ENCODE results near the gene SMNDC1.

SMNDC1 gene

DNA sequence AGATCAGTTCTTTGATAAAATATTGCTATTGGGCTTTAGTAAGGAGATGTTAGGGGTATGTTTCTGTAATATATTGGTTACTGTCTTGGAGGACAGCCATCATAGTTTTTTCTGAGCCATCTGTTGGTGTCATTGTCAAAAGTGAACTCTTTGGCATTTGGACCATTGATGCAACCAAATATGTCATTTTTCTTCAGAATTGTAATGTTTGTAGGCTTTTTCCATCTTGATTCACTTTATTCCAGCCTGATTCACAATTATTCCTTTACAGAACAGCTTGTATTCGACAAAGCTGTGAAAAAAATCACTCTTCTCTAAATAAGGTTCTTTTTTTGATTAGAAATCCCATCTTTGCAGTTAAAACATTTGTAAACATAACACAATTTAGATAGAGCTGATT, 37.4 kb downstream of the SMNDC1 start:
- H4K8ac ChIP-seq (ENCODE audit: low read depth, low read length): no peak overlapping the region
- no peak overlapping the region for H3K4ac ChIP-seq (ENCODE audit: low read depth, low read length)
- no CpG with 5 or more reads among the region's 1 CpG for WGBS (ENCODE audit: extremely low coverage, insufficient coverage, low lambda C conversion rate)
- H3K56ac ChIP-seq (ENCODE audit: low read length): no peak overlapping the region
- H3K4me3 ChIP-seq (ENCODE audit: low read length): no peak overlapping the region
- no peak overlapping the region for H2BK5ac ChIP-seq (ENCODE audit: low read length)
- H2BK120ac ChIP-seq (ENCODE audit: low read depth, low read length): no peak overlapping the region
- DNase-seq: no peak
- H3K18ac ChIP-seq (ENCODE audit: low read length): no peak overlapping the region
- no peak overlapping the region for H2BK15ac ChIP-seq (replicated peaks; ENCODE audit: low read depth)
- H2AK5ac ChIP-seq (ENCODE audit: low read length): no peak overlapping the region
- H3K79me2 ChIP-seq (ENCODE audit: control insufficient read depth, insufficient read depth, low read length): no peaks in the 10 kb centered on the region
- H3K9ac ChIP-seq (ENCODE audit: low read length): no peak overlapping the region
- no peak overlapping the region for H3K27ac ChIP-seq (ENCODE audit: low read depth, low read length)
- H3K79me1 ChIP-seq (ENCODE audit: low read length): no peaks in the 10 kb centered on the region
- no peaks in the 10 kb centered on the region for H3K36me3 ChIP-seq (ENCODE audit: control insufficient read depth, insufficient read depth, low read length)
- H3K4me2 ChIP-seq (ENCODE audit: low read length): no peak overlapping the region
- H3K23ac ChIP-seq (ENCODE audit: low read length): no peak overlapping the region
- no peaks in the 10 kb centered on the region for H3K27me3 ChIP-seq (ENCODE audit: insufficient read depth, low read length, poor library complexity)
- no peaks in the 10 kb centered on the region for H3K4me1 ChIP-seq (ENCODE audit: control insufficient read depth, low read depth, low read length)
- no peak overlapping the region for H4K5ac ChIP-seq (ENCODE audit: low read length)

DNA sequence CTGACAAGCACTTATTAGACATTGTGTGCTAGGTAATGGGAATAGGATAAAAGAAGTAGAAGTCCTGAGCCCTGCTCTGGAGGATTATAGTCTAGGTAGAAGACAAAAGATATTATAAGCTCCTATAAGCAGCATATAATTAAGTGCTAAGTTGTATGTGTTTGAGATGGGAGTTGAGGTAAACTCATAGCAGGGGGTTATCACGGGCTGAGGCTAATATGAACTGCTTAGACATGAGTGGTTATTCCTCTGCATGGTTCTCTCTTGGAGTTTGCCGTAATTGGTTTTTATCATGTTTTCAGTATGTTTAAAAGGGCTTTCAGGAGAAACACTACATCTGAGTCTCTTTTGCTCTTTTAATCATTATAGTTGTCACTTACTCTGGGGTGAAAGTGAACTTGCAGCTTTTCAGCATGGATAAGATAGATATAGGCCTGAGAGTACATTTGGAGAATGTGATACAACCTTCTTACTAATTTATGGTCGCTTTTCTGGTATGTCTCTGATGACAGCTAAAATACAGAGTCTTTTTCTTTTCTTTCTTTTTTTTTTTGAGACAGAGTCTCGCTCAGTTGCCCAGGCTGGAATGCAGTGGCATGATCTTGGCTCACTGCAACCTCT, 39.0 kb downstream of the SMNDC1 start:
- no peak overlapping the region for H3K4ac ChIP-seq (ENCODE audit: low read depth, low read length)
- DNase-seq: peak; percentile 19
- no peak overlapping the region for H3K18ac ChIP-seq (ENCODE audit: low read length)
- no peak overlapping the region for H2BK5ac ChIP-seq (ENCODE audit: low read length)
- H3K4me3 ChIP-seq (ENCODE audit: low read length): no peak overlapping the region
- no peak overlapping the region for H3K23ac ChIP-seq (ENCODE audit: low read length)
- no peaks in the 10 kb centered on the region for H3K4me1 ChIP-seq (ENCODE audit: control insufficient read depth, low read depth, low read length)
- no peak overlapping the region for H2AK5ac ChIP-seq (ENCODE audit: low read length)
- no peak overlapping the region for H2BK15ac ChIP-seq (replicated peaks; ENCODE audit: low read depth)
- H3K27me3 ChIP-seq (ENCODE audit: insufficient read depth, low read length, poor library complexity): no peaks in the 10 kb centered on the region
- H4K5ac ChIP-seq (ENCODE audit: low read length): no peak overlapping the region
- H3K36me3 ChIP-seq (ENCODE audit: control insufficient read depth, insufficient read depth, low read length): no peaks in the 10 kb centered on the region
- no peak overlapping the region for H3K9ac ChIP-seq (ENCODE audit: low read length)
- H2BK120ac ChIP-seq (ENCODE audit: low read depth, low read length): no peak overlapping the region
- H3K4me2 ChIP-seq (ENCODE audit: low read length): no peak overlapping the region
- no CpG with 5 or more reads among the region's 4 CpGs for WGBS (ENCODE audit: extremely low coverage, insufficient coverage, low lambda C conversion rate)
- H3K79me1 ChIP-seq (ENCODE audit: low read length): no peaks in the 10 kb centered on the region
- no peak overlapping the region for H3K56ac ChIP-seq (ENCODE audit: low read length)
- H3K79me2 ChIP-seq (ENCODE audit: control insufficient read depth, insufficient read depth, low read length): no peaks in the 10 kb centered on the region
- H4K8ac ChIP-seq (ENCODE audit: low read depth, low read length): no peak overlapping the region
- H3K27ac ChIP-seq (ENCODE audit: low read depth, low read length): no peak overlapping the region

DNA sequence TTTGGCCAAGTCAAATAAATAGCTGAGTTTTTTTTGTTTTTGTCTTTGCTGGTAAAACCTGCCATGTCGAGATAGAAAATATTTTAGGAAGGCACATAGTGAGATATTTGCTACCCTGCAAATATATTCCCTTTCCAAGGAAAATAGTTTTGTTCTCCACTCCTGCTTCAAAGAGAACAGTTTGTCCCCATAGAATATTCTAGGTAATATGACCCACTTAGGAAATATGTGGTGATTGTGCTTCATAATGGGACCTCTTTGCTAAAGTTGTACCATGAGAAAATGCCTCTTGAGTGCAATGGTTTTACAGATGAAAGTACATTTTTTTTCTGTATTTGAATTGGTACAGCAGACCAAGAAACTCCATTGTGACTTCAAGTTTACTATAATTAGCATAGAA, 41.6 kb downstream of the SMNDC1 start:
- Histone ChIP-seq H2BK15ac (replicated peaks; ENCODE audit: low read depth) (no peak overlapping the region), H4K5ac (ENCODE audit: low read length) (no peak overlapping the region), H3K4me2 (ENCODE audit: low read length) (no peak overlapping the region)

DNA sequence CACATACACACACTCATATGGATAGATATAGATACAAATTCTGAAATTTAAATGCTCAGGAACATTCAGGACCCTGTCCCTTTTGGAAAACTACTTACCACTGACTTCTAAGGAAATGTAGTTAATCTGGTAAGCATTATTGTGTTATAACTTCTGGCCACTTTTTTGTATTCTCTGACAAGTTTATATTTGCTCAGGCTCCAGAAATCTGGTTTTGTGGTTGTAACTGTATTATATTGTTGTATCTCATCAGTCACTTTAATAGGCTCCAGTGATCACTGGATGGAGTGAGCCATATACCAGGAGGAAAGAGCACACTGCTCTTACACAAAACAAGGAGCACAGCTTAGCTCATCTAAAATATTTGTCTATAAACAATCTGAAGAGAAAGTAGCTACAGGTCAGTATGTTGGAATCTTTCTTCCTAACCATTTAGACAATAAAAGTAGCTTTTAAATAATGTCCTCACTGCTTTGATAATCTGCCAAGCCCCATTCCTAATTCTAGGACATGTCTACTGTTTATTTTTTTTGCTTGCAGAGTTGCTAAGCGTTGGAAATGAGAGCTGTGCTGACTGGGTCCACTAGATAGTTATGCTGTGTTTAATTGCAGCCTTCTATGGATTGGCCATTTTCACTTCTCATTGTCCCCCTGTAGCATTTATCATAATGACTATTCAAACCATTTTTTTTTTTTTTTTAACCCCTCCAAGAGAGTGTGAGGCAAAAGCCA, 43.8 kb downstream of the SMNDC1 start:
- no peak overlapping the region for H2BK120ac ChIP-seq (ENCODE audit: low read depth, low read length)
- DNase-seq: no peak
- H3K4me1 ChIP-seq (ENCODE audit: control insufficient read depth, low read depth, low read length): no peaks in the 10 kb centered on the region
- H4K8ac ChIP-seq (ENCODE audit: low read depth, low read length): no peak overlapping the region
- no peak overlapping the region for H3K23ac ChIP-seq (ENCODE audit: low read length)
- no peak overlapping the region for H3K56ac ChIP-seq (ENCODE audit: low read length)
- no peak overlapping the region for H3K4ac ChIP-seq (ENCODE audit: low read depth, low read length)
- no peaks in the 10 kb centered on the region for H3K36me3 ChIP-seq (ENCODE audit: control insufficient read depth, insufficient read depth, low read length)
- no peaks in the 10 kb centered on the region for H3K79me1 ChIP-seq (ENCODE audit: low read length)
- H3K4me2 ChIP-seq (ENCODE audit: low read length): no peak overlapping the region
- H3K79me2 ChIP-seq (ENCODE audit: control insufficient read depth, insufficient read depth, low read length): no peaks in the 10 kb centered on the region
- no CpG with 5 or more reads among the region's 1 CpG for WGBS (ENCODE audit: extremely low coverage, insufficient coverage, low lambda C conversion rate)
- H2AK5ac ChIP-seq (ENCODE audit: low read length): no peak overlapping the region
- H3K18ac ChIP-seq (ENCODE audit: low read length): no peak overlapping the region
- no peaks in the 10 kb centered on the region for H3K27me3 ChIP-seq (ENCODE audit: insufficient read depth, low read length, poor library complexity)
- H3K9ac ChIP-seq (ENCODE audit: low read length): no peak overlapping the region
- no peak overlapping the region for H2BK15ac ChIP-seq (replicated peaks; ENCODE audit: low read depth)
- H4K5ac ChIP-seq (ENCODE audit: low read length): no peak overlapping the region
- no peak overlapping the region for H2BK5ac ChIP-seq (ENCODE audit: low read length)
- no peak overlapping the region for H3K4me3 ChIP-seq (ENCODE audit: low read length)
- H3K27ac ChIP-seq (ENCODE audit: low read depth, low read length): no peak overlapping the region

More for the DNA sequence above, 41.6 kb downstream of the SMNDC1 start:
- no CpG with 5 or more reads among the region's 1 CpG for WGBS (ENCODE audit: extremely low coverage, insufficient coverage, low lambda C conversion rate)
- H3K56ac ChIP-seq (ENCODE audit: low read length): no peak overlapping the region
- no peak for DNase-seq
- no peak overlapping the region for H2AK5ac ChIP-seq (ENCODE audit: low read length)
- no peak overlapping the region for H2BK120ac ChIP-seq (ENCODE audit: low read depth, low read length)
- H3K27me3 ChIP-seq (ENCODE audit: insufficient read depth, low read length, poor library complexity): no peaks in the 10 kb centered on the region
- no peak overlapping the region for H4K8ac ChIP-seq (ENCODE audit: low read depth, low read length)
- no peak overlapping the region for H3K9ac ChIP-seq (ENCODE audit: low read length)
- H3K4me3 ChIP-seq (ENCODE audit: low read length): no peak overlapping the region
- H3K18ac ChIP-seq (ENCODE audit: low read length): no peak overlapping the region
- H3K23ac ChIP-seq (ENCODE audit: low read length): no peak overlapping the region
- no peaks in the 10 kb centered on the region for H3K4me1 ChIP-seq (ENCODE audit: control insufficient read depth, low read depth, low read length)
- no peaks in the 10 kb centered on the region for H3K79me1 ChIP-seq (ENCODE audit: low read length)
- H3K27ac ChIP-seq (ENCODE audit: low read depth, low read length): no peak overlapping the region
- no peak overlapping the region for H2BK5ac ChIP-seq (ENCODE audit: low read length)
- no peak overlapping the region for H3K4ac ChIP-seq (ENCODE audit: low read depth, low read length)
- no peaks in the 10 kb centered on the region for H3K36me3 ChIP-seq (ENCODE audit: control insufficient read depth, insufficient read depth, low read length)
- H3K79me2 ChIP-seq (ENCODE audit: control insufficient read depth, insufficient read depth, low read length): no peaks in the 10 kb centered on the region

DNA sequence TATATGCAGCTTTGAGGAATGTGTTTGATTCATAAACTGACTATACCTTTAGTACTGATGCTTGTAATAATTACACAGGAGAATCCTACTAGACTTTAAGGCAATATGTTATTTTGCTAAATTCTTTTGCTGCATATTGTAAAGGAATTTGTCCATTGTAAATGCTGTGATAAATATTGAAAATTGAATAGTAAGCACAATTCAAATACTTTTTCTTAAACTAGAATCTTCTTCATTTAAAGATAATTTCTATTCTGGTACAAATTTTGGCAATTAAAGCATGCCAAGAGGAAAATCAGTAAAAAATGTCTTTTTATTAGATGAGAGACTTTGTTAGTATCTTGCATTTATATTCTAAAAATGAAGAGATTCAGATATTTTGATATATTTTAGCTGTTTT, 45.4 kb downstream of the SMNDC1 start:
- H3K23ac ChIP-seq (ENCODE audit: low read length): no peak overlapping the region
- no peak overlapping the region for H4K5ac ChIP-seq (ENCODE audit: low read length)
- no peaks in the 10 kb centered on the region for H3K4me1 ChIP-seq (ENCODE audit: control insufficient read depth, low read depth, low read length)
- H3K79me1 ChIP-seq (ENCODE audit: low read length): no peaks in the 10 kb centered on the region
- no peak overlapping the region for H3K27ac ChIP-seq (ENCODE audit: low read depth, low read length)
- DNase-seq: no peak
- H3K18ac ChIP-seq (ENCODE audit: low read length): no peak overlapping the region
- H3K4ac ChIP-seq (ENCODE audit: low read depth, low read length): no peak overlapping the region
- no peak overlapping the region for H4K8ac ChIP-seq (ENCODE audit: low read depth, low read length)
- H2BK15ac ChIP-seq (replicated peaks; ENCODE audit: low read depth): no peak overlapping the region
- H3K4me3 ChIP-seq (ENCODE audit: low read length): no peak overlapping the region
- no peak overlapping the region for H3K9ac ChIP-seq (ENCODE audit: low read length)
- no peak overlapping the region for H2BK5ac ChIP-seq (ENCODE audit: low read length)
- no peak overlapping the region for H3K4me2 ChIP-seq (ENCODE audit: low read length)
- no peak overlapping the region for H3K56ac ChIP-seq (ENCODE audit: low read length)
- no peak overlapping the region for H2BK120ac ChIP-seq (ENCODE audit: low read depth, low read length)
- no peak overlapping the region for H2AK5ac ChIP-seq (ENCODE audit: low read length)
- no peaks in the 10 kb centered on the region for H3K27me3 ChIP-seq (ENCODE audit: insufficient read depth, low read length, poor library complexity)
- no peaks in the 10 kb centered on the region for H3K36me3 ChIP-seq (ENCODE audit: control insufficient read depth, insufficient read depth, low read length)
- no peaks in the 10 kb centered on the region for H3K79me2 ChIP-seq (ENCODE audit: control insufficient read depth, insufficient read depth, low read length)

DNA sequence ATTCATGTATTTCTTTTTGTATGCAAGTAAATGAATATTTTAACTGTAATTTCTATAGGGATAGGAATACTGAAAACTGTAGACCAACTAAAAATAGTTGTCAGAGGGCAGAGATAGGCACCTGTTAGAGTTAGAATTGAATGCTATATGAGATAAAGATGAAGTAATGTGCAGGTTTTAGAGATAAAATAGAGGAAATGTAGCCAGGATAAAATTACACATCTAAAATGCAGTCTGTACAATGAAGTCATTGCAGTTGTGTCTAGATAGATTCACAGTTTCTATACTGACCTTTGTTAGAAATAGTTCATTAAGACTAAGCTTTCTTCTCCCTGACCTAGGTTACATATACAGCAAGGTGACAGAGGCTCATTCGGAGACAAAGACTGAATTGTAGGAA, 46.2 kb downstream of the SMNDC1 start:
- no peak for DNase-seq

More for the DNA sequence above, 46.2 kb downstream of the SMNDC1 start:
- H2BK15ac ChIP-seq (replicated peaks; ENCODE audit: low read depth): no peak overlapping the region
- no CpG with 5 or more reads among the region's 1 CpG for WGBS (ENCODE audit: extremely low coverage, insufficient coverage, low lambda C conversion rate)
- no peak overlapping the region for H3K4ac ChIP-seq (ENCODE audit: low read depth, low read length)
- H3K4me3 ChIP-seq (ENCODE audit: low read length): no peak overlapping the region
- H3K4me1 ChIP-seq (ENCODE audit: control insufficient read depth, low read depth, low read length): no peaks in the 10 kb centered on the region
- H3K79me2 ChIP-seq (ENCODE audit: control insufficient read depth, insufficient read depth, low read length): no peaks in the 10 kb centered on the region
- no peak overlapping the region for H4K5ac ChIP-seq (ENCODE audit: low read length)
- H3K18ac ChIP-seq (ENCODE audit: low read length): no peak overlapping the region
- no peak overlapping the region for H3K27ac ChIP-seq (ENCODE audit: low read depth, low read length)
- H3K23ac ChIP-seq (ENCODE audit: low read length): no peak overlapping the region
- H3K9ac ChIP-seq (ENCODE audit: low read length): no peak overlapping the region
- no peaks in the 10 kb centered on the region for H3K27me3 ChIP-seq (ENCODE audit: insufficient read depth, low read length, poor library complexity)
- H3K4me2 ChIP-seq (ENCODE audit: low read length): no peak overlapping the region
- H2AK5ac ChIP-seq (ENCODE audit: low read length): no peak overlapping the region
- no peaks in the 10 kb centered on the region for H3K79me1 ChIP-seq (ENCODE audit: low read length)
- H3K36me3 ChIP-seq (ENCODE audit: control insufficient read depth, insufficient read depth, low read length): no peaks in the 10 kb centered on the region
- H2BK5ac ChIP-seq (ENCODE audit: low read length): no peak overlapping the region
- H3K56ac ChIP-seq (ENCODE audit: low read length): no peak overlapping the region
- no peak overlapping the region for H2BK120ac ChIP-seq (ENCODE audit: low read depth, low read length)
- H4K8ac ChIP-seq (ENCODE audit: low read depth, low read length): no peak overlapping the region
